Transverse colon (tissue), 4 donors: ENCODE results near the gene CDKN1A. TPM values are rescaled to one million over a fixed set of nuclear protein-coding genes. Genes with fewer than 3 reads are reported as not detected.

ENCODE experiments used
- DNase-seq: peaks from one replicate; pipeline ENCODE4 v3.0.0-alpha.2; 2019
- H3K27ac ChIP-seq, 4 donors: fragments of 200-600 bp; sonication (generic); 2 replicates each; pipeline ENCODE4 v1.5.1; 2016 to 2018; ENCODE audit warnings: inconsistent platforms in 4 of 4
- H3K27me3 ChIP-seq: fragments of 200-600 bp; sonication (generic); 2 replicates; pipeline ENCODE4 v1.5.1; 2017; ENCODE audit warnings: inconsistent platforms
- H3K36me3 ChIP-seq, 4 donors: fragments of 200-600 bp; sonication (generic); 2 replicates each; pipeline ENCODE4 v1.5.1; 2017 to 2019; ENCODE audit warnings: inconsistent platforms in 4 of 4
- H3K4me1 ChIP-seq, 4 donors: fragments of 200-600 bp; sonication (generic); 2 replicates each; pipeline ENCODE4 v1.5.1; 2017 to 2020; ENCODE audit warnings: inconsistent platforms in 4 of 4
- H3K4me3 ChIP-seq, 4 donors: fragments of 200-600 bp; sonication (generic); 1 replicate in 1 of 4; 2 replicates in 3 of 4; pipeline versions ENCODE4 v1.5.1 to v1.6.1; 2017 to 2019; ENCODE audit warnings: inconsistent platforms in 4 of 4
- H3K9me3 ChIP-seq, 2 donors: fragments of 200-600 bp; sonication (generic); 2 replicates each; pipeline ENCODE4 v1.5.1; 2017 to 2019; ENCODE audit warnings: inconsistent platforms in 2 of 2
- EP300 ChIP-seq: sonication (generic); formaldehyde crosslinking; IDR thresholded peaks from one replicate; pipeline ENCODE4 v1.6.1; 2017; ENCODE audit warnings: antibody characterized with exemption, low read depth
- POLR2A ChIP-seq: fragments of 450-650 bp; IDR thresholded peaks from one replicate; pipeline ENCODE4 v1.6.1; 2016; ENCODE audit warnings: antibody characterized with exemption, mild to moderate bottlenecking, moderate library complexity
- POLR2AphosphoS5 ChIP-seq, 3 donors: sonication (generic); formaldehyde crosslinking; IDR thresholded peaks; one replicate each; pipeline ENCODE4 v1.6.1; 2016; ENCODE audit warnings: antibody characterized with exemption in 3 of 3
- WGBS, 2 donors: methylation state at CpG; one replicate each; pipeline ENCODE4 v1.1.5; 2018; ENCODE audit warnings: low coverage in 1 of 2; 5-methylcytosine and 5-hydroxymethylcytosine counted together
- in situ Hi-C, 4 donors: fragments of 200-750 bp; cut with MboI; loops; one replicate each; pipeline versions ENCODE4 v1.15.0 to v1.15.1; 2017; ENCODE audit warnings: low sequenced_read_pairs in 3 of 4, low pct_ligation_motif_present in 1 of 4, low pct_unique_long_range_greater_than_20kb in 1 of 4
- intact Hi-C: fragments of 100-400 bp; cut with DNase I; formaldehyde crosslinking; loops from one replicate; pipeline ENCODE4 v1.15.1; 2023; ENCODE audit warnings: low total_unique reads
- total RNA-seq, 4 donors: library from RNA; depleted of rRNA; stranded (reverse); fragments of >200 nt; gene quantifications; one replicate each; pipeline ENCODE4 v1.1.0, GENCODE V29; 2016
- TF ChIP-seq, protein P1 (sequence below), 5 experiments: fragments of 200-600 bp in 3 of 5; fragments of 450-650 bp in 2 of 5; sonication (generic) in 3 of 5; IDR thresholded peaks; 1 replicate in 2 of 5; 2 replicates in 3 of 5; pipeline ENCODE4 v1.5.1; 2016 to 2017; ENCODE audit warnings: antibody characterized with exemption in 5 of 5, inconsistent platforms in 3 of 5, mild to moderate bottlenecking in 2 of 5, moderate library complexity in 1 of 5

Gene CDKN1A
- total RNA-seq, 4 donors from 2014 or later = 34.6 to 613 (median 264) TPM

DNA sequence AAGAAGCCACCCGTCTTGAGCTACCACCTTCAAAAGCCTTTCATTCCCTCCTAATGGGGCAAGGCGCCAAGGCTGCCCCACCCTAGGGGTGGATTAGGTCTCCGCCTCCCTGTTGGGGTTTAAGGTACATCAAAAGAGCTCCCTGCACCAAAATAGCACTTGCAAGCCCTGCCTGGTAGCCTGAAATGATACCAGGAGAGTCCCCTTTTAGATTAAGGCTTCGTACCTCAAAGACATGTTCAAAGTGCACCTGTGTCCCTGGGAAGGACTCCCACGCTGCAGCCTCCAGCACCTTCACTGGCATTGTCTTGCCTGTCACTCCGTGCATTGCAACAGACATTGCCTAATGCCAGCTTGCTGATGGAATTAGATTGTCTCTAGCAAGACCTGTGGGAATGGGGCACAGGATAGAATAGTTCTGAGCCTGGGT is 15.7 kb upstream of the CDKN1A start:
- H3K27ac ChIP-seq = no peak overlapping the region
- H3K27me3 ChIP-seq = no peaks in the 10 kb centered on the region
- intact Hi-C loops (no loop called here), in situ Hi-C loops (no loop called here)
- DNase-seq = peak; percentile 63
- peaks cover 0 to 41% (median 14%) of the 10 kb centered on the region in 4 donors for H3K4me1 ChIP-seq
- H3K9me3 ChIP-seq = no peaks in the 10 kb centered on the region
- H3K36me3 ChIP-seq = no peaks in the 10 kb centered on the region
- no peak overlapping the region for H3K4me3 ChIP-seq
- WGBS, 2 donors = 61% methylated on average over 6 of the region's 6 CpGs; no CpG with 5 or more reads in 1 of the 2 donors
- TF ChIP-seq, protein P1, sequence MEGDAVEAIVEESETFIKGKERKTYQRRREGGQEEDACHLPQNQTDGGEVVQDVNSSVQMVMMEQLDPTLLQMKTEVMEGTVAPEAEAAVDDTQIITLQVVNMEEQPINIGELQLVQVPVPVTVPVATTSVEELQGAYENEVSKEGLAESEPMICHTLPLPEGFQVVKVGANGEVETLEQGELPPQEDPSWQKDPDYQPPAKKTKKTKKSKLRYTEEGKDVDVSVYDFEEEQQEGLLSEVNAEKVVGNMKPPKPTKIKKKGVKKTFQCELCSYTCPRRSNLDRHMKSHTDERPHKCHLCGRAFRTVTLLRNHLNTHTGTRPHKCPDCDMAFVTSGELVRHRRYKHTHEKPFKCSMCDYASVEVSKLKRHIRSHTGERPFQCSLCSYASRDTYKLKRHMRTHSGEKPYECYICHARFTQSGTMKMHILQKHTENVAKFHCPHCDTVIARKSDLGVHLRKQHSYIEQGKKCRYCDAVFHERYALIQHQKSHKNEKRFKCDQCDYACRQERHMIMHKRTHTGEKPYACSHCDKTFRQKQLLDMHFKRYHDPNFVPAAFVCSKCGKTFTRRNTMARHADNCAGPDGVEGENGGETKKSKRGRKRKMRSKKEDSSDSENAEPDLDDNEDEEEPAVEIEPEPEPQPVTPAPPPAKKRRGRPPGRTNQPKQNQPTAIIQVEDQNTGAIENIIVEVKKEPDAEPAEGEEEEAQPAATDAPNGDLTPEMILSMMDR (IDR thresholded peaks at IDR 0.05) = no peak
- no peak for TF ChIP-seq POLR2A
- no peak for TF ChIP-seq POLR2AphosphoS5 (IDR thresholded peaks at IDR 0.05)
- TF ChIP-seq EP300 = no peak

- in situ Hi-C loops = no loop called here
- intact Hi-C loops = no loop called here
- Histone ChIP-seq H3K27ac (no peak overlapping the region), H3K4me1 (peaks cover 0 to 37% (median 14%) of the 10 kb centered on the region in 4 donors), H3K36me3 (no peaks in the 10 kb centered on the region), H3K9me3 (no peaks in the 10 kb centered on the region), H3K4me3 (no peak overlapping the region), H3K27me3 (no peaks in the 10 kb centered on the region)
- DNase-seq = no peak
- no peak for TF ChIP-seq POLR2AphosphoS5 (IDR thresholded peaks at IDR 0.05)
- TF ChIP-seq EP300 = no peak
- TF ChIP-seq, protein P1 (IDR thresholded peaks at IDR 0.05) = no peak
- no peak for TF ChIP-seq POLR2A
- 64 to 78% methylated on average over 4 of the region's 4 CpGs for WGBS, 2 donors
These were observed 14.7 kb upstream of the CDKN1A start for GRCh38 chr6:36663504-36664446.

GRCh38 chr6:36665180-36665579 is 13.3 kb upstream of the CDKN1A start:
- intact Hi-C loops (no loop called here), in situ Hi-C loops (no loop called here)
- 90 to 100% methylated on average over 1 to 4 of the region's 4 CpGs for whole genome bisulfite sequencing, 2 donors

DNA sequence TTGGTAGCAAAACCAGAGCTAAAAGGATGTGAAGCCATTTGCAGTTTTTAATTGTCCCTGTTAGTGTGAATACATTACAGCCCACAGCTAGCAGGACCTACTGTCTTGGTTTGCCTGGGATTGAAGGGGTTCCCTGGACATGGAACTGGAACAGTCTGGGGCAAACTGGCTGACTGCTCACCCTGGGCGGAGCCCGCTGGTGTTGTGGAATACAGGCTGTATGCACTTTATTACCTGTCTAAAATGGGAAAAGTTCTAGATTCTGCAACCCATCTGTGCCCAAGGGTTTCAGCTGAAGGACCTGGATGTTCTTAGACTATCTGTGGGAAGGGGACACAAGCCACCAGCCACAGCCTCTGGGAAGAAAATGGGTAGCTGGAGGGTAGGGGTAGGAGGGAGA is 12.2 kb upstream of the CDKN1A start:
- Histone ChIP-seq H3K4me3 (no peak overlapping the region), H3K27ac (peak overlapping the region in 1 of 4 donors; percentile 54), H3K36me3 (no peaks in the 10 kb centered on the region), H3K27me3 (no peaks in the 10 kb centered on the region), H3K9me3 (no peaks in the 10 kb centered on the region), H3K4me1 (peaks cover 0 to 29% (median 9%) of the 10 kb centered on the region in 4 donors)
- no peak for TF ChIP-seq EP300
- TF ChIP-seq, protein P1 (IDR thresholded peaks at IDR 0.05) = no peak
- TF ChIP-seq POLR2AphosphoS5 (IDR thresholded peaks at IDR 0.05) = no peak
- TF ChIP-seq POLR2A = no peak
- DNase-seq = no peak
- in situ Hi-C loops (no loop called here), intact Hi-C loops (no loop called here)
- 84% methylated on average over 2 of the region's 2 CpGs; no CpG with 5 or more reads in 1 of the 2 donors for WGBS, 2 donors

More at GRCh38 chr6:36665180-36665579, 13.3 kb upstream of the CDKN1A start:
- Histone ChIP-seq H3K4me3 (no peak overlapping the region), H3K27me3 (no peaks in the 10 kb centered on the region), H3K4me1 (peaks cover 0 to 37% (median 14%) of the 10 kb centered on the region in 4 donors), H3K27ac (no peak overlapping the region), H3K36me3 (no peaks in the 10 kb centered on the region), H3K9me3 (no peaks in the 10 kb centered on the region)
- DNase-seq = no peak
- TF ChIP-seq POLR2A (no peak), EP300 (no peak), POLR2AphosphoS5 (IDR thresholded peaks at IDR 0.05) (no peak)
- TF ChIP-seq, protein P1 (IDR thresholded peaks at IDR 0.05) = no peak
